MM.1S (cell line): ENCODE results near the gene HDGFL3.

ENCODE experiments used
- DNase-seq: peaks from one replicate; pipeline ENCODE4 v3.0.0-alpha.2; 2015
- H2AFZ ChIP-seq: fragments of 300-600 bp; sonication (generic); 2 replicates; pipeline ENCODE4 v1.6.0; 2016; ENCODE audit warnings: antibody characterized with exemption, low read length
- H3F3A ChIP-seq: fragments of 300-600 bp; sonication (generic); 2 replicates; pipeline ENCODE4 v1.6.1; 2016; ENCODE audit warnings: mild to moderate bottlenecking, antibody characterized with exemption, low read length, moderate library complexity, mixed read lengths; ENCODE audit not compliant: insufficient read depth
- H3K27ac ChIP-seq: fragments of 300-600 bp; sonication (generic); 2 replicates; pipeline ENCODE4 v1.5.1; 2016; ENCODE audit warnings: mild to moderate bottlenecking, low read length
- H3K27me3 ChIP-seq: fragments of 300-600 bp; sonication (generic); replicated peaks from 2 replicates; pipeline ENCODE4 v1.6.0; 2016; ENCODE audit warnings: low read length; ENCODE audit not compliant: insufficient read depth
- H3K36me3 ChIP-seq: fragments of 300-600 bp; sonication (generic); replicated peaks from 2 replicates; pipeline ENCODE4 v1.6.1; 2016; ENCODE audit warnings: mild to moderate bottlenecking, low read length, mixed read lengths; ENCODE audit not compliant: insufficient read depth
- H3K4me1 ChIP-seq: fragments of 300-600 bp; sonication (generic); 2 replicates; pipeline ENCODE4 v1.6.1; 2016; ENCODE audit warnings: low read length, mixed read lengths
- H3K4me2 ChIP-seq: fragments of 300-600 bp; sonication (generic); 2 replicates; pipeline ENCODE4 v1.6.0; 2016; ENCODE audit warnings: low read depth, low read length
- H3K4me3 ChIP-seq: fragments of 300-600 bp; sonication (generic); 2 replicates; pipeline ENCODE4 v1.5.1; 2016; ENCODE audit warnings: low read length, mixed read lengths
- H3K79me2 ChIP-seq: fragments of 300-600 bp; sonication (generic); 2 replicates; pipeline ENCODE4 v1.6.1; 2016; ENCODE audit warnings: mixed run types, low read length, mixed read lengths
- H3K9ac ChIP-seq: fragments of 300-600 bp; sonication (generic); 2 replicates; pipeline ENCODE4 v1.6.1; 2016; ENCODE audit warnings: low read length, mixed read lengths
- H3K9me2 ChIP-seq: fragments of 300-600 bp; sonication (generic); replicated peaks from 2 replicates; pipeline ENCODE4 v1.6.1; 2016; ENCODE audit warnings: mild to moderate bottlenecking, low read length, mixed read lengths; ENCODE audit not compliant: insufficient read depth
- H3K9me3 ChIP-seq: fragments of 300-600 bp; sonication (generic); replicated peaks from 2 replicates; pipeline ENCODE4 v1.6.1; 2016; ENCODE audit warnings: mild to moderate bottlenecking, low read length, mixed read lengths; ENCODE audit not compliant: insufficient read depth
- H4K20me1 ChIP-seq: fragments of 300-600 bp; sonication (generic); 2 replicates; pipeline ENCODE4 v1.6.1; 2016; ENCODE audit warnings: mild to moderate bottlenecking, low read length, moderate library complexity, mixed read lengths; ENCODE audit not compliant: insufficient read depth
- CTCF ChIP-seq: fragments of 300-600 bp; sonication (generic); IDR thresholded peaks from 2 replicates; pipeline ENCODE4 v1.5.1; 2016; ENCODE audit warnings: antibody characterized with exemption, low read length, mixed read lengths
- EZH2 ChIP-seq: fragments of 300-600 bp; sonication (generic); optimal IDR thresholded peaks from 2 replicates; pipeline ENCODE3; 2017; ENCODE audit warnings: low read depth, mild to moderate bottlenecking, antibody characterized with exemption, low read length, mixed read lengths
- EZH2phosphoT487 ChIP-seq: fragments of 300-600 bp; sonication (generic); IDR thresholded peaks from 2 replicates; pipeline ENCODE4 v1.6.1; 2018; ENCODE audit warnings: antibody characterized with exemption, low read length

Gene HDGFL3

GRCh38 chr15:83114856-83115255 is 92.8 kb downstream of the HDGFL3 start:
- Histone ChIP-seq H3K4me2 (no peak overlapping the region), H3K9ac (no peak overlapping the region), H3K79me2 (no peaks in the 10 kb centered on the region), H3K9me3 (no peaks in the 10 kb centered on the region), H3K27me3 (no peaks in the 10 kb centered on the region), H3K4me1 (no peaks in the 10 kb centered on the region), H3F3A (no peaks in the 10 kb centered on the region), H2AFZ (no peak overlapping the region), H3K36me3 (no peaks in the 10 kb centered on the region), H4K20me1 (no peaks in the 10 kb centered on the region), H3K9me2 (no peaks in the 10 kb centered on the region), H3K27ac (no peak overlapping the region), H3K4me3 (no peak overlapping the region)
- no peak for DNase-seq
- TF ChIP-seq EZH2phosphoT487 (no peak), CTCF (no peak), EZH2 (no peak)

- H3K9me2 ChIP-seq, result no peaks in the 10 kb centered on the region
- H3K9me3 ChIP-seq, result no peaks in the 10 kb centered on the region
- H3F3A ChIP-seq, result no peaks in the 10 kb centered on the region
- H3K36me3 ChIP-seq, result no peaks in the 10 kb centered on the region
- no peak overlapping the region for H3K27ac ChIP-seq
- DNase-seq, result no peak
- no peaks in the 10 kb centered on the region for H3K4me1 ChIP-seq
- H3K9ac ChIP-seq, result no peak overlapping the region
- H3K27me3 ChIP-seq, result no peaks in the 10 kb centered on the region
- no peaks in the 10 kb centered on the region for H4K20me1 ChIP-seq
- no peak for TF ChIP-seq EZH2
- no peak for TF ChIP-seq CTCF
- TF ChIP-seq EZH2phosphoT487, result no peak
- H3K4me2 ChIP-seq, result no peak overlapping the region
- no peak overlapping the region for H3K4me3 ChIP-seq
- H3K79me2 ChIP-seq, result no peaks in the 10 kb centered on the region
- no peak overlapping the region for H2AFZ ChIP-seq
These were observed 93.5 kb downstream of the HDGFL3 start for GRCh38 chr15:83113881-83114674.

GRCh38 chr15:83112956-83113299 is 94.7 kb downstream of the HDGFL3 start:
- TF ChIP-seq EZH2, result no peak
- no peak for TF ChIP-seq EZH2phosphoT487
- no peak for TF ChIP-seq CTCF
- no peaks in the 10 kb centered on the region for H4K20me1 ChIP-seq
- no peak overlapping the region for H3K9ac ChIP-seq
- H3K79me2 ChIP-seq, result no peaks in the 10 kb centered on the region
- H3K9me3 ChIP-seq, result no peaks in the 10 kb centered on the region
- H3F3A ChIP-seq, result no peaks in the 10 kb centered on the region
- no peak overlapping the region for H2AFZ ChIP-seq
- no peak overlapping the region for H3K4me3 ChIP-seq
- H3K9me2 ChIP-seq, result no peaks in the 10 kb centered on the region
- H3K27me3 ChIP-seq, result no peaks in the 10 kb centered on the region
- no peak for DNase-seq
- no peaks in the 10 kb centered on the region for H3K36me3 ChIP-seq
- H3K4me1 ChIP-seq, result no peaks in the 10 kb centered on the region
- no peak overlapping the region for H3K27ac ChIP-seq
- no peak overlapping the region for H3K4me2 ChIP-seq
